NK-92 treated with Interleukin-12 subunit alpha and Interleukin-12 subunit beta, amount 100 ng/mL, for 24 hours (cell line): ENCODE measurements around the gene ANKFN1.
"Not testable (repeated sequence)": the region's sequence is repeated elsewhere in the genome, so short reads cannot be mapped to it uniquely, and the experiment has no call there.

Source experiments
- DNase-seq: peaks from one replicate; lab custom pipeline; 2025; lab: John Stamatoyannopoulos, UW

ANKFN1 gene

DNA sequence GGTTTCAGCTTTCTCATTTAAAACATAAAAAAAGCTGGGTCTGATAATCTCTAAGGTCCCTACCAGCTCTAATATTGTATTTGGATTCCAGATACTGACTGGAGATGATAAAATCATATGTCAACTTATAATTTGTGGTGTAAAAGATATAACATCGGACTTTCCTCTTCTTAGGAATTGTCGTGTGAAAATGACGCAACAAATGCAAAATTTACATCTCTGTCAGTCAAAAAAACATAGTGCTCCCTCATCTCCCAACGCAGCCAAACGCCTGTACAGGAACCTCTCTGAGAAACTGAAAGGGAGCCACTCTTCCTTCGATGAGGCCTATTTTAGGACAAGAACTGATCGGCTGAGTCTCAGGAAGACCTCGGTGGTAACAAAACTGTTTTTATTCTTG, 197.3 kb downstream of the ANKFN1 start:
- no peak for DNase-seq

DNA sequence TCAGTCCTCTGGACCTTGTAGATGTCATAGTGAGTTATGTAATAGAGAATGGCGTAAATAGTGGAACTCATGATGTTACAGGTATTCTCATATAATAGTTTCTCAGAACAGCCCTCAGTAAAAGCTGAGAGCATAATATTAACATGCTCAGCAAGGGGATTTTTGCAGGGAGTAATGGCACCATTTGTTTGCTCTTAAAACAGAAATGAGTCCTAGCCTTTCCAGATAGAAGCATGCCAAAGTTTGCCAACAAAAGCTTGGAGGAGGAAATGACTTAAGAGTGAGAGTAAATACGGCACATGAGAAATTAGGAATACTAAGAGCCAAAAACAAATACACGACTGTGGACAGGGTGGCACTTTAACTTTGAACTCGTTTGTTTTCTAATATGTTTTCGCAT, 198.4 kb downstream of the ANKFN1 start:
- DNase-seq = no peak

DNA sequence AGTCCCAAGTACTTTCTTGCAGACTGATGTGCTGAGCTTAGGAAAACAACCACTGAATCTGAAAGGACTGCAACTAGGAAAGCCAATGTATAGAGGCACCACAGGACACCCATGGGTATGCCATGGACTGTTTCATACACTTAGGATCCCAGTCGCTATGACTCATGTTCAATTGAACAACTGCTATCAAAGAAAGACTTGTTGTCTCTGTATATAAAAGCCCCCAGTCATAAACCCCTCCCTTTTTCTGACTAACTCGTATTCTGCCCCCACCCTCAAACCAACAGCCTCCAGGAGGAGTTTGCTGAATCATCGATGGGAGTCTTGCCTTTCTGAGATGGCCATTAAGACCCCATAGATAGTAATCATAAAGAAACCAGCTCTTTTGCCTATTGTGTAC, 205.4 kb downstream of the ANKFN1 start:
- DNase-seq = no peak

DNA sequence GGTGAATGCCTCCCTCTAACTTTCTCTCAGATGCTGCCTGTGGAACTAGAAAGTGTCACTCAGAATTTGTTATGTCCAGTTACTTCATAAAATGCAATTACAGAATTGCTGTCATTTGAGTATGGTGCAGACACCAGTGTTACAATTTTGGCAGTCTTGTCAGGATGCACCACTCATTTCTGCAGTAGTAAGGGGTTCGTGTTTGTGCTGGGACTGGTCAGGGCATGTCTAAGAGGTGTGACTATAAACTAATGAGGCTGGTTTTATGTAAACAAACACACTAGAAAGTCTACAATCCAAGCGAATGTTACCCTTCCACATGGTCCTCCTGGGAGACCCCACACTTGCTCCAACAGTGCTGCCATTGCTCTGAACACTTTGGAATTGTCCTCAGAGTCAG, 206.2 kb downstream of the ANKFN1 start:
- no peak for DNase-seq

DNA sequence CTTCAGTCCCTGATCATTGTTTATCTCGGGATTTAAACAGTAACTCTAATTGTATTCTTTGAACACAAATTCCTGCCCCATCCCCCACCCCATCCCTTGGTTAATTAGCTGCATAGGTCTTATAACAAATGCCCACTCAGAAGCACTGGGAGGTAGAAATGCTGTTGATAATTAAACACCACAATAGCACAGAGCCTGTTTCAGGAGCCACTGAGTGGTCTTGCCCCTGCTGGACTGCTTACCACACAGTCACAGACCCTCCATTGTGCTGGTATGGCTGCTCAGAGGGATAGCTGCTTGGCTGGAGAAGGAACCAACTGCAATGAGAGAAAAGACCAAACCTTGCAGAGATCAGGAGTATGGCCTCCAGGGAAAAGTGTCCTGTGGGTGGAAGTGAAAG, 214.1 kb downstream of the ANKFN1 start:
- no peak for DNase-seq

DNA sequence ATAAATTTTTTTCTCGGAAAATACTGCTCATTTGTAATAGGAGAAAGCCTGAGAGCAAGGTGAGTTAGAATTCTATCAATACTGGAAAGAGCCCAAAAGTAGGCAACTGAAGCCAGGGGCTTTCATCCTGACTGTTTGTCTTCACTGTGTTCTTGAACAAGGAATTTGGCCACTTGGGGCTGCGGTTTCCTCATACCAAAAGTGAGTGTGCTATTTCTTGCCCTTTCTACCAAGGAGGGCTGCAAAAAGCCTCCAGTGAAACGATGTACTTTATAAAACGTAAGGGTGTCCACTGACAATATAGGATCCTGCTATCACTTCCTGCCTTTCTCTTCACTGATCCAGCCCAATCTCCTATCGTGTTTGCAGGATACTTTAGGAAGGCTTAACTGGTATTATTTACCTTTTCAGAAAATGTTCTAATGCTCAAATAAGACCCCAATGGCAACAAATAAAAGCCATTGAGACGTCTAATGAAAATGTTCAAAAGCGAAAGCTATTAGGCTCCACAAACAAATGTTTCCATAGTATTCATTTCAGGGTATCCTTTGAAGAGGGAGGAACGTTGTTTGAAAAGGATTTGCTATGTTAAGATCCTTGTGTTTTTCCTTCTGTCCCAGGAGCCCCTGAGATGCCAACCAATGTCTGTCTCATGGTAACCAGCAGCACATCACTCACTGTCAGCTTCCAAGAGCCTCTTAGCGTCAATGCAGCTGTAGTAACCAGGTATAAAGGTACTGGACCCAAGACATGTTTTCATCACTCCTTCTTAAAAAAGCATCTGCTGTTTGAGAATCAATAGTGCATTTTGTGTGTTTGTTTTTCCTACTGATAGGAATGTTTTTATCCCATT, 220.9 kb downstream of the ANKFN1 start:
- DNase-seq = no peak

DNA sequence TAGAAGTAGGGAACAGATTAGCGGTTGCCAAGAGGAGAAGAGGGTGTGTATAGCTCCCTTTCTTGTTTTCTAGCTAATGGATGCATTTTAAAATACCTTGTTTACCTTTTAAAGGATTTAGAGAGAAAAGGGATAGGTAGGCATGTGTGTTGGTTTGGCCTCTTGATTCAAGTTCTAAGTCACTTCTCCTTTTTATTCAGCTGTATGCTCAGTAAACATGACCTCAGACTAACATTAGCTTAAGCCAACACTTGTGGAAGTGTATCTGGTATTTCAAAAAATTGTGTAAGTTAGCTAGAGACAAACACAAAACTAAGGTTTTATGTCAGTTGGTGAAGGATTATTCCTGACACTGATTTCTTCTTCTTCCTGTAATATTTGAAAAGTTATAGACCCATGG, 236.1 kb downstream of the ANKFN1 start:
- DNase-seq = no peak

DNA sequence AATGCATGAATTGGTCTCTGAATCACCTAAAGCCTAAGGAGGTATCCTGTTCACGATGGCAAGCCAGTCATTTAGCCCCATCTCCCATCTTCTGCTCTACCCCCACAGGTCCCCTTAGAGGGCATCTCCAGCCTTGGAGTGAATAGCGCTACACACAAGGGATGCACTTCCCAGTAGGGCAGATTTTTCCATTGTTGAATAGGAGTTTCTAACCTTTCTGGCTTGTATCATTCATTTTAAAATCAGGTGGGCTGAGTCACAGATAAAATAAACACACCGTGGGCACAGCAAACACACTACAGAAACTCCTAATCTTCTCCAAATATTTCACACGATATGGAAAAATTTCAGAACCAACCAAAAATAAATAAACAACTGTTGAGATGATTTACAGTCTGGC, 239.0 kb downstream of the ANKFN1 start:
- DNase-seq = no peak

DNA sequence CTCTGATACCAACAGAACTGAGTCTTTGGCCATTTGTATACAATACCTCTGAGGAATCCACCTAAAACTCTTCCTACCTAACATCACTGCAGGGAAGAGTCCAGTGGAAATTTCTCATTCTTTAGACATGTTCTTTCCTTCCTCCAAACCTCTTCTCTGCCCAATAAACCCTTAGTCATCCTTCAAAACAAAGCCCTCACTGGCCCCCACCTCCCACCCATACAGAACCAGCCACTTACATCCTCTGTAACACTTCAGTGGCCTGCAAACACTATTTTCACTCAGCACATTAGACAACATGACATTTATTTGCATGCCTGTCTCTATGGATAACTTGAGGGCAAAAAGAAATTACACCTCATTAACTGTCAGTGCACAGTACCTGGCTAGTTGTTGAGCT, 239.9 kb downstream of the ANKFN1 start:
- DNase-seq = no peak

DNA sequence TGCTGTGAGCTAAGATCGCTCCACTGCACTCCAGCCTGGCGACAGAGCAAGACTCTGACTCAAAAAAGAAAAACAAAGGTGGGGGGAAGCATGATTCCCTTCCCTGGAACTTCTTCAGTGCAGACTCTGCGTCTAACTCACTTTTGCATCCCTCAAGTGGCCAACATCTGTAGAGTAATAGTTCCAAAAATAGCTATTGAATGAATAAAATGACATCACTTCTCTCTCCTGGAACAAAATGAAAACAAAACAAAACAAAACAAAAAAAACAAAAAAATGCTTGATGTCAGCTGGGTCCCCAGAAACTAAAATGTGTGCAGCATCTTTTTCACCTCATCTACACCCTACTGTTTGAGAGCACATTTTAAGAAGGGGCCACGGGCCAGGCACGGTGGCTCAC, 242.5 kb downstream of the ANKFN1 start:
- DNase-seq = no peak

DNA sequence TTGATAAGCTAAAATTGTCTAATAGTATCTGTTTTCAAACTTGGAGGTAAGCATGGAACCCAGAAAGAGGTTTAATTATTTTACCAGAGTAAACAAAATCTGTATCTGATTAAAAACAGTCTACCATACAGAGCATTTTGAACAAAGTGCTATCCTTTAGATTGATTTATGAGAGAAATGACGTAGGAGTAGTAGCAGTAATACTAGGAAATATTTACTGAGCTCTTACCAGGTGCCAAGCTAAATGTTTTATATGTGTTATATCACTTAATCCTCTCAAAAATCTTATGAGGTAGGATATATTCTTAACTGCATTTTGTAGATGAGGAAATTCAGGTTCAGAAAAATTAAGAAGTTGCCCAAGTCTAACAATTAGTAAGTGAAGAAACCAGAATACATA, 253.8 kb downstream of the ANKFN1 start:
- no peak for DNase-seq

DNA sequence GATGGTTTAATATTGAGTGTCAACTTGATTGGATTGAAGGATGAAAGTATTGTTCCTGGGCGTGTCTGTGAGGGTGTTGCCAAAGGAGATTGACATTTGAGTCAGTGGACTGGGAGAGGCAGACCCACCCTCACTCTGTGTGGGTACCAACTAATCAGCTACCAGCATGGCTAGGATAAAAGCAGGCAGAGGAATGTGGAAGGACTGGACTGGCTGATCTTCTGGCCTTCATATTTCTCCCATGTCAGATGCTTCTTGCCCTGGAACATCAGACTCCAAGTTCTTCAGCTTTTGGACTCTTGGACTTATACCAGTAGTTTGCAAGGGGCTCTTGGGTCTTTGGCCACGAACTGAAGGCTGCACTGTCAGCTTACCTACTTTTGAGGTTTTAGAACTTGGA, 259.1 kb downstream of the ANKFN1 start:
- not testable (repeated sequence) for DNase-seq

DNA sequence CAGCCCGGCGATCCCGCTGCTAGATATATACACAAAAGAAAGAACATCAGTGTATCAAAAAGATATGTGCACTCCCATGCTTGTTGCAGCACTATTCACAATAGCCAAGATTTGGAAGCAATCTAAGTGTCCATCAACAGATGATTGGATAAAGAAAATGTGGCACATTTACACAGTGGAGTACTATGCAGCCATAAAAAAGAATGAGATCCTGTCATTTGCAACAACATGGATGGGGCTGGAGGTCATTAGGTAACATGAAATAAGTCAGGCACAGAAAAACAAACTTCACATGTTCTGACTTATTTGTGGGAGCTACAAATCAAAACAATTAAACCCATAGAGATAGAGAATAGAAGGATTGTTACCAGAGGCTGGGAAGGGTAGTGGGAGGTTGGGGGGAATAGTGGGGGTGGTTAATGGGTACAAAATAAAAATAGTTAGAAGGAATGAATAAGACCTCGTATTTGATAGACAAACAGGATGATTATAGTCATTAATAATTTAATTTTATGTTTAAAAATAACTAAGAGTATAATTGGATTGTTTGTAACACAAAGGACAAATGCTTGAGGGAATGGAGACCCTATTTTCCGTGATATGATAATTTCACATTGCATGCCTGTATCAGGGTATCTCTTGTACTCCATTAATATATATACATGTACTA, 263.5 kb downstream of the ANKFN1 start:
- no peak for DNase-seq

DNA sequence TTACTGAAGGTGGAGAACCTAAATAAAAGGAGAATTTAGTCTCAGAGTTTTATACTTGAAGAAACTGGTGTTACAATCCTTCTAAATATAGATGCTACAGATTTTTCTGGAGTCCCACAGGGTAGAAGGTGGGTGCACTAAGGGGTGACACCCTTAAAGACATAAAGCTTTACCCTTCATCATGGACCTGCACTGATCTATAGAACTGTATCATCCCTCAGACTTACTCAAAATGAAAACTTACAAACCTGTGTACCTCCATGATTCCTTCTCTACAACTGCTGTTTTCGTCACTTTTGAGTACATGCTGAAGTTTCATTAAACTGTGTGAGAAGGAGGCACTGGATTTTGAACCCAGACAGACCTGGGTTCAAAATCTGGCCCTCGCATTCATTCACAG, 270.7 kb downstream of the ANKFN1 start:
- DNase-seq = no peak

DNA sequence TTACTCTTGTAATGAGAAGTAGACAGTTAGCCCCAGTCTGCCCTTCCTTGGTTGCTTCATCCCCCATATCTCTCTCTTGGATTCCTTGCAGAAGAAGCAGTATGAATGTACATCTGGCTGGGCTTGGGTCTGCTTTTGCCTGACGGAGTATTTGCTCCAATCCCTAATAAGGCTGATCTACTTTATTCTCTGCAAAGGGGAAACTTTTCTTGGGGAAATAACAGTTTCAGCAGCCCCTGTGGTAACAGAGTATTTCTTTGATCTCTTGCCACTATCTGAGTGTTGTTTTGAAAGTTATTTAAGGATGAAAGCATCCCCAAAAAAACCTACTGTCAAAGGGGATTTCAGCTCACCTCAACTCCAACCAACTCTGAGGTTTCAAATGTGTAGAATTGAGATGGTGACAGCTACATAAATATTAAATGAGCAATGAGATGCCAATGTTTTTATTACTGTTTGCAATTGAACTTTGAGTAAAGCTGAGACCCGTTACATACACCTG, 271.3 kb downstream of the ANKFN1 start:
- DNase-seq = no peak

DNA sequence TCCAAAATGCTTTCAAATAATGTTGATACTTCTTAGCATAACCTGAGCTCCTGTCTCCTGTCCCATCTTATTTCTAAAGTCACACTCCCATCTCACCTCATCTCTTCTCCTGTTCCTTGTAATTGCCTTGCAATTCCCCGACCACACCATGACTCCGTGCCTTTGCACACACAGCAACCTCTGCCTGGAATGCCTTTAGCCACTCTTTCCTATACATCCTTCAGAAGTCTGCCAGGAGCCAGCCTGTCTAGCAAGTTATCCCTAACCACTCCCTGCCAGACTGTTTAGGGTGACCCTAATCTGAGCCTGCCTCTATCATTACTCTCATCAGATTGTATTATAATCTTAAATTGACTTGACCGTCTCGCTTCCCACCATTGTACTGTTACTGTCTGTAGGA, 272.2 kb downstream of the ANKFN1 start:
- DNase-seq = no peak

DNA sequence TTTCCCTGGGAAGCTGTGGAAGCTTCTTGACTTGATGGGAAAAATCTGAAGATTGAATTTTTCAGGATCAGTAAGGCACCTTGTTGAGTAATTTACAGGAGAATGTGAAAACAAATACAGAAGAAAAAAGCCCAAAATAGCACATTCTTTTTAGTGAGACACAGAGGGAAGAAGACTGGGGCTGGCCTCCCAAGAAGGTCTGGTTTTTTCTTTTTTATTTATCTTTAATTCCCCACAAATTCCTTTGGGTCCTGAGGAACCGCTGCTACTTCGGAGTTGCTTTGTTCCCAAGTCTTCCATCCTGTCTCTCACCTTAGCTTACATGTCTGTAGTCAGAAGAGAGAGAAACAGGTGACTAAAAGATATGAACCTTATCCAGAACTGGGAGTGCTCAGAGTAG, 273.6 kb downstream of the ANKFN1 start:
- no peak for DNase-seq

DNA sequence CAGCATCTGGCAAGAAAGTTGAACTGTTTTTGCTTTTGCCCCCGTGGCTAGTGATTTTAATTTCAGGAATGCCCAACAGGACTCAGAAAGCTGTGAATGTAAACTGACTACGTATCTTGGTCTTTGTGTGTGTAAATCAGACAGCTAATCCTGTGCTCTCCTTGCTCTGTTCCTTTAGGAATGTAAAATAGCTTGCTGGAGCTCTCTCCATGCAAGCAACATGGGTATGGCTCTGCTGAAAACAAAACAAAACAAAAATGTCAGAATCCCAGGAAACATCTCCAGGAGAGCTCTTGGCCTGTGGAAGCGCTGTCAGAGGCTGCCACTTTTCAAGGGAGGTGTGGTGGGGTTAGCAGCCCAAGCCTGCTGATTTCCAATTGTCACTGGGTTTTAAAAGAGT, 278.5 kb downstream of the ANKFN1 start:
- DNase-seq = no peak

DNA sequence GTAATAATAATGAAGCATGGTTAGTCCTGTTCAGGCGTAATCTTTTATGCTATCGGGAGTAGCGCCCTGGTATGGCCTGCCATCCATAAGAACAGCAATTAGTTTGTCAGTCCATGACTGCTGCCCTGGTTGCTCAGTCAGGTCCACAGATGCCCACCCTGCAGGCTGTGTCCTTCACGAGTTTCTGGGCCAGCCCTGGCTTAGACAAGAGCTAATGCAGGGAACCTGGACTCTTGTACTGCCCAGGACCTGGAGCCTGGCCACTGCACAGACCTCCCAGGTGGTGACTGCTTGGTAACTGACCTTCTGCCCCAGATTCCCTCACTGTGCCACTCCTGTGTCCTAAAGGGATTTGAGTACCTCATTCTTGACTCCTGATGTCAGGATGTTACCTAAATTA, 279.2 kb downstream of the ANKFN1 start:
- DNase-seq = no peak

DNA sequence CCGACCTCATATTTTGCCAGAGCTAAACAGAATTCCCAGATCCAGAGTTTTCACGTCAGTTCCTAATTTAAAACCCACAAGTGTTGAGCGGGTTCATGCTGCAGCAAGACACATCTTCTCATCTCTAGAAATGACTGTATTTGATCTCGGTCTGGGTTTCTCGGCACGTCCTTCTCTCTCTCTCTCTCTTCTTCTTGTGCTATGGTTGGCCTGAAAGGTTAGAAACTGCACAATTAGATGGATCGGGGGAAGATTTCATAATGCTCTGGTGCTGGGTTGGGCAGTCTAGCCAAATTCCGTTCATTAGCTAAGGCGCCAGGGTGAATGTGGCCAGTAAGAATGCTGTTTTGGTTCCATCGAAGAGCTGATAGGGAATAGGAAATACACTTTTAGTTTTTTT, 281.3 kb downstream of the ANKFN1 start:
- no peak for DNase-seq

DNA sequence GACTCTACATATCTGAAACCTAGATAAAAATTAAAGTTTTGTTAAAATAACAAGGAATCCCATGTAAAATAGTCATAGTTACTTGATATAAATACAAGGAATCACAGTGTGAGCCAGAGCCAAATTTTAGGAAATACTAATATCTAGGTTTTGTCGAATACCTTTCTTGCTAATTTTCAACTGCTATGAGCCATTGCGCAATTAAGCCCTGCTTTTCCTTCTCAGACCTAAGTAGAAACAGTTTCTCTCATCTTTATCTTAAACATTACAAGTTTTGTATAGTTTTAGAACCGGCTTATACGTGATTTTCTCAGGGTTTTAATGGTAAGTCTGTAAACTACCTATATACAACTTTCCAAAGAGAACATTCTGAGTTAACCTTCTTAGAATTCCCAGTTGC, 282.9 kb downstream of the ANKFN1 start:
- no peak for DNase-seq

DNA sequence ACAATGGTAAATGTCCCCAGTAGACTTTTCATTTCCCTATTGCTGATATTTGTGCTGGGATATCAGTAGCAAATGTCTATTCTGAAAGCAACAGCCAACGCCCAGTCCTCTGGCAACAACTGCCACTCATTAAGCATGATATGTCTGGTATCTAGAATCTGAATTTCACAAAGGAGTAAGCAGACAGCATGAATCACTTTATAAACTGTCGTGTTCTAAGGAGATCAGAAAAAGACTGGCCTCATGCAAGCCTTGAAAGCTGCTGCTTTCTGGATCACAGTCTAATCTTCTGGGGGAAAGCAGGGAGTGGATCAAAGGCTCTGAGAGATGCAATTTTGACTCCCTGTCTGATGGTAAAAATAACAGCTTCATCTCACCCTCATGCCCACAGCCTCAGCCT, 287.1 kb downstream of the ANKFN1 start:
- no peak for DNase-seq

DNA sequence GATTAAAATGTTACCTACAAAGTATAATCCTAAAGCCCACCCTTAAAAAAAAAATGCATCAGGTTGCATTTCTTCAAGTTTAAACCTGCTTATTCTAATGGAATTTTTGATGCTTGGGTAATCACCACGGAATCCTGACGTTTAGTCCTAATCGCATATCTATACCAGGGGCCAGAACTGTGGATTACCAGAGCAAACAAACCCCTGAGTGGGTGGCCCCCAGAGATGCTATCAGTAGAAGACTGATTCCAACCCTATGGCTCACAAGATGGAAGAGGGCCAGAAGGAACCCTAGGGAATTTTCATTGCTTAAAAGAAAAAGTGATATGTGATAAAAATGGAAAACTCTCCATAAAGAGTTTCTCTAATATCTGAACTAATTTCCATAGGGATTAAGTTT, 288.0 kb downstream of the ANKFN1 start:
- DNase-seq = no peak
